ENCODE measurements around the gene RAB11FIP3.
A peak's percentile ranks its signal among the peaks of the same experiment; 100 is the strongest.
"Not testable (repeated sequence)": the region's sequence is repeated elsewhere in the genome, so short reads cannot be mapped to it uniquely, and the experiment has no call there.

RAB11FIP3 gene

DNA sequence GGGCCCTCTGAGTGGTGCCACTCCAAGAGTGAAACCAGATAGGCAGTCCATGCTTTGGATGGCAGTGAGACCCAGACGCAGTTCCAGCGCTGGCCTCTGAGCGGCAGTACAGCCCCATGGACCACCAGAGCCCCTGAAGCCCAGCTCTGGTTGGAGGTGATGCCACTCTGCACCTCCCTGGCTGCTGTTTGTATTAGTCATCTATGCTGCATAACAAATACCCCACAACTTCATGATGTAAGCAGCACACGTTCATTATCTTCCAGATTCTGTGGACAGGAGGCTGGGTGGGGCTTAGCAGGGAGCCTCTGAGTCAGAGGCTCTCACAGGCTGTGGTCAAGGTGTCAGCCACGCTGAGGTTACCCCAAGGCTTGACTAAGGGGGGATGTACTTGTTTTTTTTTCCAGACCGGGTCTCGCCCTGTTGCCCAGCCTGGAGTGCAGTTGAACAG, 33.5 kb upstream of the RAB11FIP3 start:
- DNase-seq: peak; percentile 75

DNA sequence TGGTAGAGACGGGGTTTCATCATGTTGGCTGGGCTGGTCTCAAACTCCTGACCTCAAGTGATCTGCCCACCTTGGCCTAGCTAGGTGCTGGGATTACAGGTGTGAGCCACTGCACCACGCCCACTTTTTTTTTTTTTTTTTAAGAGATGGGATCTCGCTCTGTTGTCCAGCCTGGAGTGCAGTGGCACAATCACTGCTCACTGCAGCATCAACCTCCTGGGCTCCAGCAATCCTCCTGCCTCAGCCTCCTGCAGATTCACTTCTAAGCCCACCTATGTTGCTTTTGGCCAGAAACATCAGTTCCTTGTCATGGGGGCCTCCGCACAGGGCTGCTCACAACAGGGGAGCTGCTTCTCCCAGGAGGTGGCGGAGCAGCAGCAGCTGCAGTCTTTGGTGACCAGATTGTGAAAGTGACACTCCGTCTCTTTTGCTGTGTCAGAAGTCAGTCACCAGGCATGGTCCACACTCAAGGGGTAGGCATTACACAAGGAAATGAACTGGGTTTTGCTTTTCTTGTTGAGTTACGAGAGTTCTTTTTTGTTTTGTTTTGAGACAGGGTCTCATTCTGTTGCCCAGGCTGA, 32.9 kb upstream of the RAB11FIP3 start:
- DNase-seq: no peak

GRCh38 chr16:396199-396598, 29.2 kb upstream of the RAB11FIP3 start:
- no peak for DNase-seq

- DNase-seq: no peak
Observed at GRCh38 chr16:396605-397004, 28.8 kb upstream of the RAB11FIP3 start.

DNA sequence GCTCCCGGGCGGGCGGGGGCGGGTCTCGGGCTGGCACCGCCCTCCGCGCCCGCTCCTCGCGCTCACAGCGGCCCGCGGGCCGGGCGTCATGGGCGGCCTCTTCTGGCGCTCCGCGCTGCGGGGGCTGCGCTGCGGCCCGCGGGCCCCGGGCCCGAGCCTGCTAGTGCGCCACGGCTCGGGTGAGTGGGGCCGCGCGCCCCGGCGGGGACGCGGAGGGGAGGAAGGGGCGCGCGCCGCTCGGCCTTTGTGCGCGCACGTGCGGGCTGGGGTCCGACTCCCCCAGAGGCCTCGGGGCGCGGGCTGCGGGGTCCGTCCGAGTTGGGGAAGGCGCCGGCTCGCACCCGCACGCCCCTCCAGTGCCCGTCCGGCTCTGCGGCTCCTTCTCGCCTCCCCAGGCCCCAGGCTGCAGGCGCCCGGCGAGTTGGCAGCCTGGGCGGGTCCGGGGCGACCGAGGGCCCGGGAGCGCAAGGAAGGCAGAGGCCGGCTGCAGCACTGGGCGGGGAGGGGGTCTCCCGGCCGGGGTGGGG, 28.3 kb upstream of the RAB11FIP3 start, which contains the start of gene NME4:
TSS of gene NME4 (plus strand) at position 65 of the 527 bp plus-strand sequence. CDS start at position 89, 24 bp downstream.
- peak; percentile 35 for DNase-seq

DNA sequence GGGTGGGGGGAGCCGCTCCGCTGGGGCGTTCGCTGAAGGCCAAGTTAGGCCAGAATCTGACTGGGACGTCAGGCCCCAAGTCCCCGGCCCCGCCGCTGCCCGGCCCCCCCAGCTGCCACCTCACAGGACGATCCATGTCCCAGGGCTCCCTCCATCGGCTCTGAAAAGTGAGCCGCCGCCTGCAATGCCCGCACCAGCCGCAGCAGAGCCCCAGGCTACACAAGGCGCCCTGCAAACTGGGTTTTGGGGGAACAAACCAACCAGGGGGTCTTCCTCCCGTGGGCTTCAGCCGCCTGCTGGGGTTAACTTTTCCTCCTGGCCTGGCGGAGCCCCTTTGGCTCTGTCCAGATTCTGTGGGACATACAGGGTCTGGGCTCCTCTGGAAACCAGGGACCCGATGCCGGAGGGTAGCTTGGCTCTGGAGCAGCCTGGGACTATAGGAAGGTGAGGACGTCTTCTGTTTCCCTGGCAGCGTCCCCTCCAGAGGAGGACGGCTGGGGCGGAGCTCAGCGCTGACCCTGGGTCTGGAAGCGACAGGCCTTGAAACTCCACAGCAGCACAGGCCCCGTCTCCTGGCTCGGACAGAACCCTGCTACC, 27.6 kb upstream of the RAB11FIP3 start:
- DNase-seq: peak; percentile 44

DNA sequence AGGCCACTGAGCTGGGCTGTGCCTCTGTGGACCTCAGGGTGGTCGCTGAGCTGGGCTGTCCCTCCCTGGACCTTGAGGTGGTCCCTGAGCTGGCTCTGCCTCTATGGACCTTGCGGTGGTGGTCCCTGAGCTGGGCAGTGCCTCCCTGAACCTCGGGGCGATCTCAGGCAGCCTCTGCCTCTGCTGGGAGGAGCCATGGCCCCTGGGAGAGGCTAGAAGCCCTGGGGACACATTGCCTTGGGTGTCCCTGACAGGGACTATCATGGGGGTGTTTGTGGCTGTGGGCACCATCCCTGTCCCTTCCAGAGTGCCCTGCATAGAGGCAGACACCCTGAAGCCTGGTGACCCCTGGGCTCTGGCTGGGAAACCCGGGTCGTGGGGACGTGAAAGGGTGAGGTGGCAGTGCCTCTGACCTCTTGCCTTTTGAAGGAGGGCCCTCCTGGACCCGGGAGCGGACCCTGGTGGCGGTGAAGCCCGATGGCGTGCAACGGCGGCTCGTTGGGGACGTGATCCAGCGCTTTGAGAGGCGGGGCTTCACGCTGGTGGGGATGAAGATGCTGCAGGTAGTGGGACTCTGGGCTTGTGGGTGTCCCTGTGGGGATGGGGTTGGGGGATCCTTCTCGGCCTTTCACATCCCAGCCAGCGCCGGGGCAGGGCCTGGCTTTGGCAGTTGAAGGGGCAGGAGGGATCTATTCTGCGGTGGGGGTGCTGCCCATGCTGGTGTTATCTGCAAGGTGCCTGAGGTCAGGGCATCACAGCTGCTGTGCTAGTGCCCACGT, 26.7 kb upstream of the RAB11FIP3 start:
- no peak for DNase-seq

GRCh38 chr16:399340-400019, 26.0 kb upstream of the RAB11FIP3 start:
- no peak for DNase-seq

DNA sequence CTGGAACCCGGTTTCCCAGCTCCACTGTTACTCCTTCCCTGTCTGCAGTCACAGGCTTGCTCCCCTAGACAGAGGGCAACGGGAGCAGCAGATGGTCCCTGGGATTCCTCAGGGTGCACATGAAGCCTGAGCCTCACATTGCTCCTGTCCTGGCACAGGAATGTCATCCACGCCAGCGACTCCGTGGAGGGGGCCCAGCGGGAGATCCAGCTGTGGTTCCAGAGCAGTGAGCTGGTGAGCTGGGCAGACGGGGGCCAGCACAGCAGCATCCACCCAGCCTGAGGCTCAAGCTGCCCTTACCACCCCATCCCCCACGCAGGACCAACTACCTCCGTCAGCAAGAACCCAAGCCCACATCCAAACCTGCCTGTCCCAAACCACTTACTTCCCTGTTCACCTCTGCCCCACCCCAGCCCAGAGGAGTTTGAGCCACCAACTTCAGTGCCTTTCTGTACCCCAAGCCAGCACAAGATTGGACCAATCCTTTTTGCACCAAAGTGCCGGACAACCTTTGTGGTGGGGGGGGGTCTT, 25.3 kb upstream of the RAB11FIP3 start:
- DNase-seq: no peak

DNA sequence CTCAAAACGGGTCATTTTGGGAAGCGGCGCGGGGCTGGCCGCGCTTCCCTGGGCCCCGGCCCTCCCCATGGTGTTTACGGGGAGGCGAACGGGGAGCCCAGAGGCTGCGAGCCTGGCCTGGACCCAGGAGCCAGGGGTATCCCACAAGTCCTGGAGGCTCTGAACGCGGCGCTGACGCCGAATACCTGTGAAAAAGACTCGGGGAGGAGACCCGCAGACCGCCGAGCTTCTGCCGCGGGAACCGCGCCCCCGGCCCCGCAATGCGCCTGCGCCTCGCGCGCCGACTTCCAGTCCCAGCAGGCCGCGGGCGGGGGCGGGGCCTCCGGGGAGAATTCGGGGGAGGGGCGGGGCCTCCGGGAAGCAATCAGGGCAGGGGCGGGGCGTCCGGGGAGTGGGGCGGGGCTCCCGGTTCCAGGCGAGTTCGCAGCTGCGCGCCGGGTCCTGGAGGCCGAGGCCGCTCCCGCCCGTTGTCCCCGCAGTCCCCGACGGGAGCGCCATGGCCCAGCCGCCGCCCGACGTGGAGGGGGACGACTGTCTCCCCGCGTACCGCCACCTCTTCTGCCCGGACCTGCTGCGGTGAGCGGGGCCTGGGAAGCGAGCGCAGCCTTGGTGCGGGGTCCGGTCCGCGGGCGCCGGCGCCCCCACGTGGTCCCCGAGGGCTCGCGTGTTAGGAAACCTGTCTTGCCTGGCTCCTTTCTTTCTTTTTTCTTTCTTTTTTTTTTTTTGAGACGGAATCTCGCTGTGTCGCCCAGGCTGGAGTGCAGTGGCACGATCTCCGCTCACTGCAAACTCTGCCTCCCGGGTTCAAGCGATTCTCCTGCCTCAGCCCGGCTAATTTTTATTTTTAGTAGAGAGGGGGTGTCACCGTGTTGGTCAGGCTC, 23.7 kb upstream of the RAB11FIP3 start, which contains the start of gene DECR2:
TSS of gene DECR2 (plus strand) at position 418 of the 881 bp plus-strand sequence. CDS start at position 497, 79 bp downstream.
- peak; percentile 98 for DNase-seq

DNA sequence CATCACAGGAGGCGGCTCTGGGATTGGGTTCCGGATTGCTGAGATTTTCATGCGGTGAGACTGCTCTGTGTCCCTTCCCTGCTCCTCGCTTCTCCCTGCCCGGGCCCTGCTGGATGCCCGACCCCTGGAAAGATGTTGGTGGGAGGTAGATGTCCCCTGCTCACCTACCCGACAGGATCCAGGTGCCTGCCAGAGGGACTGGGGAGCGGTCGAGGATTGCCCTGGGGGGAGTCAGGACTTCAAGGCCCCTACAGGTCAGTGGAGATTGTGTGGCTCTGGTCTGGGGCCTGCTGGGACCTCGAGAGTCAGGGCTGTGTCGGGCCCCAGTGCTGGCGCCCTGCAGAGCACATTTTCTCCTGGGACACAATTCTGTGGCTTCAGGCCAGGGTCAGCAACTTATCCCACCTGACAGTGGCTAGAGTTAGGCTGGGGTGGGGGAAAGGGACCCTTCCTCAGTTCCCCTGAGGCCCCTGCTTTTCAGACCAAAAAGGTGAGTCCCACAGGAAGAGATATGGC, 20.4 kb upstream of the RAB11FIP3 start:
- no peak for DNase-seq

DNA sequence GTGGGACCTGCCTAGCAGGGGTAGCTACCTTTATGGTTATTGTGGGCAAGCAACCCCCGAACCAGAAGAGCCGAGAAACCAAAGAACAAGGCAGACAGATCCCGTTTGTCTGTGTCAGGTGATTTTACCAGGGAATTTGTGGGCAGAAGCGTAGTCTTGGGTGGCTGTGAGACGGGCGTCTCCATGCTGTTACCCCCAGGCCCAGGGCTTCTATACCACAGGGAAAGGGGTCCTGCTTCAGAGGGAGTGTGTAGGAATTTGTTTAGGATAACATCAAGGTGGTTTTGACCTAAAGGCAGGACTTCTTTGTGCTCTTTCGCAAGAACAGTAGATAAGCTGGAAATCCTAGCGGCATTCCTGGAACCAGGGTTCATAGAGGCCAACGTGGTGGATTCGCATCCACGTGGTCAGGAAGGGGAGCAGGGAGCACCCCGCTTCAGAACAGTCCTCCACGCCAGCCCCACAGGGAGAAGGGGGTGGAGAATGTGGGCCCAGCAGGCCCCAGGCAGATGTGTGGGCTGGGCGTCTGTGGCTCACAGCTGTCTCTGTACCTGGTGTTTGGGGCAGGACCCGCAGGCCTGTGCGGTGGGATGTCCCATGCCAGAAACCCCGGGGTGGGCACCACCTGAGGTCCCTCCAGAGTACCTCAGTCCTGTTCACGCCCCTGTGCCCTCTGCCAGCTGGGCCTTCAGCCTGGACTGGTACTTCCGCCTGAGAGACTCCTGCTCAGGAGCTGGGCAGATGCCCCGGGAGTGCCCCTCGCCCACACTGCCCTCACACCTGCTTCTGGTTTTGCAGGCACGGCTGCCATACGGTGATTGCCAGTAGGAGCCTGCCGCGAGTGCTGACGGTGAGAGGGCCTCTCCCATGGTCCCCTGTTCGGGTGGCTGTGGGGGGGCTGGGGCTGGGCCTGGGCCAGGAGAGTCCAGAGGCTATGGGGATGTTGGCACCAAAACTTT, 19.6 kb upstream of the RAB11FIP3 start:
- no peak for DNase-seq

DNA sequence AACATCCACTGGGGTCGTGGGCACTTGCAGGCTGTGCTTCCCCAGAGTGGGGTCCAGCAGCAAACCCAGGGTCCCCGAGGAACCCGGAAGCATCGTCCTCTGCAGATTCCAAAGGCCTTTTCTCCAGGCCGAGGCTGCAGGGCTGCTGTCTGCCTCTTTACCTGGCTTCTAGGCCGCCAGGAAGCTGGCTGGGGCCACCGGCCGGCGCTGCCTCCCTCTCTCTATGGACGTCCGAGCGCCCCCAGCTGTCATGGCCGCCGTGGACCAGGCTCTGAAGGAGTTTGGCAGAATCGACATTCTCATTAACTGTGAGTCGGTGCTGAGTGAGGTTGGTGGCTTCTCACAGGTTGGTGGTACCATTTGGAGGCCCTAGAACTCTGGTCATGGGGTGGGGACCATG, 18.2 kb upstream of the RAB11FIP3 start:
- DNase-seq: no peak

- DNase-seq: no peak
Observed at GRCh38 chr16:410516-411178, 14.8 kb upstream of the RAB11FIP3 start.

DNA sequence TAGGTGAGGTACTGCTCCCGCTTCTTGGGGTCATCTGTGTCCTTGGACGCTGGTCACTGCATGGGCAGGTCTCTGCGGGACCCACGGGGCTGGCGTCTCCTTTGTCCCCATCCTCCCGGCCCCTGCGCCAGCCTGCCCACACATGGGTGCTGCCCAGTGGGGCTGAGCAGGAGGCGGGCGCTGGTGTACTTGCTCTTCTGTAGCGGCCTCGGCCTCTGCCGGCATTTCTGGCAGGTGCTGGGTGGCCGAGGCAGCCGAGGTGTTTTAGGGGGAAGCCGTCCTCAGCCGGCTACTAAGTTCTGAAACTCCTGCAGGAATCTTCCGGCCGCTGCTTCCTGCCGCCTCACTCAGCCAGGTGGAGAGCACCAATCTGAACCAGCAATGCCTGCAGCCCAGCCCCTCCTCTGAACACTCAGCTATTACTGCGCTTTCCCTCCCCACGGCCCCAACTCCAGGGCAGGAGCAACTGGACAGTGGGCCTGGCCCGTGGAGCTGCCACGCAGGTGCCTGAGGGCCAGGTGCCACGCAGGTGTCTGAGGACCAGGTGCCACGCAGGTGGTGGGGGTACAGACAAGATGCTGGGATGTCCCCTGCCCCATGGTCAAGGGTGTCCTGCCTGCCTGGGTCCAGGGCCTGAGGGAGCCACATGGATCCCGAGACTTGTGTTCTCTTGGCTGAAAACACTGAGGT, 13.7 kb upstream of the RAB11FIP3 start:
- DNase-seq: no peak

- DNase-seq: no peak
Observed at GRCh38 chr16:414395-415169, 10.9 kb upstream of the RAB11FIP3 start.

DNA sequence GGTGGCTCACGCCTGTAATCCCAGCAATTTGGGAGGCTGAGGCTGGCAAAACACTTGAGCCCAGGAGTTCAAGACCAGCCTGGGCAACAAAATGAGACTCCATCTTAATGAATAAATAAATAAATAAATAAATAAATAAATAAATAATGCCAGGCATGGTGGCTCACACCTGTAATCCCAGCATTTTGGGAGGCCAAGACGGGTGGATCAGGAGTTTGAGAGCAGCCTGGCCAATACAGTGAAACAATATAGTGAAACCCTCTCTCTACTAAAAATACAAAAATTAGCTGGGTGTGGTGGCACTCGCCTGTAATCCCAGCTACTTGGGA, 10.3 kb upstream of the RAB11FIP3 start:
- DNase-seq: not testable (repeated sequence)

GRCh38 chr16:422179-422578, 3.3 kb upstream of the RAB11FIP3 start:
- DNase-seq: not testable (repeated sequence)
